KOPT-K1 (cell line): Measurements from ENCODE around the gene ZNF283.

Source experiments
- H3K27ac ChIP-seq: fragments of 200-600 bp; sonication (generic); 2 replicates; pipeline ENCODE4 v1.5.1; 2016; ENCODE audit warnings: antibody characterized with exemption, mild to moderate bottlenecking, low read depth, low read length; ENCODE audit not compliant: poor library complexity, severe bottlenecking
- H3K36me3 ChIP-seq: fragments of 200-600 bp; sonication (generic); 2 replicates; pipeline ENCODE4 v1.5.1; 2017; ENCODE audit warnings: antibody characterized with exemption, mild to moderate bottlenecking, low read length, moderate library complexity; ENCODE audit not compliant: insufficient read depth
- H3K9me3 ChIP-seq: fragments of 200-600 bp; sonication (generic); 2 replicates; pipeline ENCODE4 v1.5.1; 2017; ENCODE audit warnings: antibody characterized with exemption, low read length, mild to moderate bottlenecking; ENCODE audit not compliant: insufficient read depth, poor library complexity, severe bottlenecking

Gene ZNF283

DNA sequence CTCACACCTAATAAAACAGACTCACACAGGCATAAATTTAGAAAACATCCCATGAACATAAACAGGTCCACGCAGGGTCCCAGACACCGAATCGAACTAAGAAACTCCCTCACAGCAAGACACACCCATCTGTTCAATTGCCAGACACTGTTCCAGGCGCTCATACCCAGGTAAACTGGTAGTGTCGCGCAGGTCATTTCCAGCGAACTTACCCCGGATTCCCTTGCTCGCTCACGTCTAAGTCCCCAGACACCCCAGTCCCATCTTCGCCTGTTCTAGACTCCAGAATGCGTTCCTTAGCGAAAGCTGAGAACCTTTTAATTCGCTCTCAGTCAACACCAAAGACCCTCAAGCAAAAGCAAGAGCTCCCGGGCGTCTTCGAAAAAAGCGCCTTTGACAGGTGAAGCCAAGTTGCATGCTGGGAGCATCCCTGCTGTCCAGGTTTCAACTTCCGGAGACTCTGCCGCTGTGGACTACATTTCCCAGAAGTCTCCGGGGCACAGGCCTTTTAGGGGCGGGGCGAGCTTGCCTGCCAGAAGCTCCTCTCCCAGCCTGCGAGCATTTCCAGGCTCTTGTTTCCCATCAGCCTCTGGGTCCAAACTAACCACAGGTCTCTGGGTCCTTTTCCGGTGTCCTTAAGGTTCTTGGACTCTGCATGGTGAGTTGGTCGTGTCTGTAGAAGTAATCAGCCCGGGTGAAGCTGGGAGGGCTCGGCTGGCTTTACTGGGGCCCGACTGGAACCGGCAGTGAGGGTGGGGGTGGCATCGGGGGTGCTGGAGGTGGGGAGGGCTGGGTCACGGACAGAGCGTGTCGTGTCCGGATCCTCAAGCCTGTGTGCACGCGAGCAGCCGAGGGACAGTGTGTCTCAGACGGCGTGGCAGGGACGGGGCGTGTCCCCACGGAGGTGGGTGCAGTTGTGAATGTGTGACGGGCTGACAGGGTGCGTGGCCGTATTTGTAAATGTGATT lies at the start of gene ZNF283:
ZNF283 (plus strand) TSS at position 535 of the 968 bp plus-strand sequence. CDS start 6,184 bp downstream, outside the sequence.
- Histone ChIP-seq H3K36me3 (peaks cover 7% of the 10 kb centered on the region; the same call in 1 of the 2 replicates), H3K27ac (peak within 1 kb of the TSS; percentile 48), H3K9me3 (no peaks in the 10 kb centered on the region)

- peak overlapping the region; percentile 90 for H3K27ac ChIP-seq
- H3K9me3 ChIP-seq = no peaks in the 10 kb centered on the region
Observed at GRCh38 chr19:43778651-43779050, 48.5 kb upstream of the ZNF283 start.

DNA sequence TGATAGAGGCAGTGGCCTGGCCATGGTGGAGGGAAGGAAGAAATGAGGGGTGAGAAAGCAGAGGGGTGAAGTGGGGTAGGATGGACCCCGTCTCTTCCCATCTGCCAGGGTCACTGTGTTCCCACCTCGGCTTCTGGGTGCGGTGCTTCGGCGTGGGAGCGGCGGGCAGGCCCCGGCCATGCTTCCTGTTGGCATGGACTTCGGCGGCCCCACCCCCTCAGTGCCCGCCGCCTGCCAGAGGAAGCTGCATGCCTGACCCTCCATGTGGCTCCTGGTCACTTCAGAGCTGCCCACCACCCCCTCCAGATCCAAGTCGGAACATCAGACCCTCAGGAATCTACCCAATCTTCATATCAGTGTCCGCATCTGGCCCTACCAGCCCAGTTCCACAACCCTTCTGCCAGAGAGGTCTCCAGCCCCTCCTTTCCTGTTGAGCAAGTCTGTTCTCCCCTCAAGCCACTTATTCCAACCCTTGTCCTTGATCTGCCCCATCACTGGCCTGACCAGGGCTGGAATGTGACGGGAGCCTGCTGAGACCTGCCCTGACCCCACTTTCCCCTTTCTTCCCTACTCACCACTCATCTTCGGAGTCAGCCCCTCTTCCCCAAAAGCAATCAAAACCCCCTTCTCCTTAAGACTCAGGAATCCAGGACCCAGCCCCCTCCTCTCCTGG lies 47.8 kb upstream of the ZNF283 start:
- Histone ChIP-seq H3K27ac (peak overlapping the region; percentile 90), H3K36me3 (no peaks in the 10 kb centered on the region)

More at GRCh38 chr19:43778651-43779050, 48.5 kb upstream of the ZNF283 start:
- peaks cover 5% of the 10 kb centered on the region for H3K36me3 ChIP-seq

DNA sequence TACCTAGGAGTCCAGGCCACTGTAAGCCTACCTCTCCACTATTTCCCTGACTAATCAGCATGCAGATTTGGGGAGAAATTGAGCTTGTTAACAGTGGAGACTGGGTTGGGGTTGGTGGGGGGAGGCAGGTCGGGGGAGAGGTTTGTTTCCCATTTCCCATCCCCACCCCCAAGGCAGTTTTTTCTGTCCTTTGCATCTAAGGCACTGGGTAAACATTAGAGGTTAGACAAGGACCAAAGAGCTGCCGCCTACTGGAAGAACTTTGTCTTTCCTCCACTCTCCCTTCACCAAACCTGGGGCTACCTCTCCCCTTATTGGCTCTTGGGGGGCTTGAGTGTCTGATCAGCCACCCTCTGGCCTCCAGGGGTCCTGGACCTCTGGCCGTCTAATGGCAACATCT lies 47.3 kb upstream of the ZNF283 start:
- H3K9me3 ChIP-seq = no peaks in the 10 kb centered on the region
- H3K36me3 ChIP-seq = no peaks in the 10 kb centered on the region
- peak overlapping the region; percentile 90 for H3K27ac ChIP-seq

More for the DNA sequence above, 47.8 kb upstream of the ZNF283 start:
- H3K9me3 ChIP-seq = no peaks in the 10 kb centered on the region

- no peaks in the 10 kb centered on the region for H3K36me3 ChIP-seq
- peak within 1 kb of the TSS; percentile 90 for H3K27ac ChIP-seq
- H3K9me3 ChIP-seq = no peaks in the 10 kb centered on the region
Observed at GRCh38 chr19:43780706-43781525, 46.2 kb upstream of the ZNF283 start, which contains the start of gene KCNN4. KCNN4 (minus strand) TSS chr19:43780973; CDS start chr19:43780861, 112 bp downstream.

DNA sequence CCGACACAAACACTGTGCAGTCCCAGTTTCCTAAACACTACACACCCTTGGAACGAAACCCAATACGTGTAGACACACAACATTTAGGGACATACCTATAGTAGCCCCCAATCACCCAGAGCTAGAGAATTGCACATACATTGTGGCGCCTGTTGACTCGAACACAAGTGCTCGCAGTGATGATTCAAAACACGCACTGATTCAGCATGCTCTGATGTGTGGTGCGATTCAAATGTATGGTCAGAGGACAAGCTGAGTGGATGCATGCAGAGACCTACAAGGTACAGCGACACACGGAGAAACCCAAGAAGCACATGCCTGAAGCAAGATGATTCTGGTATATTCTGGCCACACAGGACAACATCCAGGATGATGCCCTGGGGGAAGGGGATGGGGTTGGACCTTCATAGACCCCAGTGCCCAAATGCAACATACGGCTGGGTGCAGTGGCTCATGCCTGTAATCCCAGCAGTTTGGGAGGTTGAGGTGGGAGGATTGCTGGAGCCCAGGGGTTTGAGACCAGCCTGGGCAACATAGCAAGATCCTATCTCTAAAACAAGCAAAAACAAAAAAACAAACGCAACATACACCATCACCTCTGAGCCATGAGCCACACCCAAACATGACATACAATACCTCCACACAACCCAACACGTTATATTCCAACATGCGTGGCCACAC lies 45.4 kb upstream of the ZNF283 start:
- H3K27ac ChIP-seq = peak overlapping the region; percentile 2
- no peaks in the 10 kb centered on the region for H3K36me3 ChIP-seq
- H3K9me3 ChIP-seq = no peaks in the 10 kb centered on the region

DNA sequence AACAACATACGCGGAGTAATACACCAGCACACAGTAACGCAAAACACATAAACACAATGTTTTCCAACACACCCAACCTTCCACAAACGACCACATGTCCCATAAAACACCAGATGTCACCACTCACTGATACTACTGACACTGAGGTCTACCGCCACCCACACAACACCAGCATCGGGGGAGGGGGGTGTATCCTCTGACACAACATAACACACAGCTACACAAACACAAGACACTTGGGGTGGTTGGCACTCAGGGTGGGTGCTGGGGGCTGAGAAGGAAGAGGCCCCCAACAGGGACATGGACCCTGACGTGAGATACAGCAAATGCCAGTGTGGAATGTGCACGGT lies 44.8 kb upstream of the ZNF283 start:
- no peaks in the 10 kb centered on the region for H3K36me3 ChIP-seq

DNA sequence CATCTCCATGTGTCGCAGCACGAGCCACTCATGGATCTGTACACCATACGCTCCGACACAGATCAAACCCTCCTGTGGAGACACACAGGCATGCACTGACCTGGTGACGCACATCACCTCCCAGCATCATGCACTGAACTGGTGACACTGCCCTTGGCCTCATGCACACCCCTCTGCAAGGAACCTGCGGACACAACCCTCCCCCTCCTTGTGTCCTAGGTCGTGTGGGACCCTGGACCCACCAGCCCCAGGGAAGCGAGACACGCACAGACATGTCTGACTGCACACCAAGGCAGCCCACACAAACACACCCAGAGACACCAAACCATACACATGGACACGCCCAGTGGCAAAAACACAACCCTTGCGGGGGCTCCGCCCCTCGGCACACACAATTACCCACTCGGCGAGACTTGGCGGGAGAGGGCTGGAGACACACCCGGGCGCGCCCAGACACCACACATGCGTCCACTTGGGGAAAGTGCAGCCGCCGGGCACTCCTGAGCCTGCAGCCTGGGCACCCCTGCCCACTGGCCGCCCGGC lies 44.4 kb upstream of the ZNF283 start:
- Histone ChIP-seq H3K27ac (peak overlapping the region; percentile 2), H3K9me3 (no peaks in the 10 kb centered on the region), H3K36me3 (no peaks in the 10 kb centered on the region)

More for the DNA sequence above, 44.8 kb upstream of the ZNF283 start:
- Histone ChIP-seq H3K27ac (peak overlapping the region; percentile 2), H3K9me3 (no peaks in the 10 kb centered on the region)

DNA sequence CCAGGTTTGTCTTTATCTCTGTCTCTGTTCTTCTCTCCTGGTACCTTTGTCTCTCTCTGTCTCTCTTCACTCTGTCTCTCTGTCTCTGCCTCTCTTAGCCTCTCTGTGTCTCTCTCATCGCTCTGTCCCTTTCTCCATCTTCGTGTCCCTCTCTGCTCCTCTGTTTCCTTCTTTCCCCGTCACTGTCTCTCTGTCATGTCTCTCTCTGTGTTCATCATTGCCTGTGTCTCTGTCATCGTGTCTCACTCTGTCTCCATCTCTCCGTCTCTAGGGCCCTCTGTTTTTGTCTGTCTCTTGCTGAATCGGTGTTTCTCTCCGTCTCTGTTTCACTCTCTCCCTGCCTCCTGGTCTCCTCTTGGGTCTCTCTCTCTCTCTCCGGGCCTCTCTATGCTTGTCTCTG lies 43.5 kb upstream of the ZNF283 start:
- H3K9me3 ChIP-seq = no peaks in the 10 kb centered on the region
- peak overlapping the region; percentile 94 for H3K27ac ChIP-seq
- H3K36me3 ChIP-seq = no peaks in the 10 kb centered on the region

DNA sequence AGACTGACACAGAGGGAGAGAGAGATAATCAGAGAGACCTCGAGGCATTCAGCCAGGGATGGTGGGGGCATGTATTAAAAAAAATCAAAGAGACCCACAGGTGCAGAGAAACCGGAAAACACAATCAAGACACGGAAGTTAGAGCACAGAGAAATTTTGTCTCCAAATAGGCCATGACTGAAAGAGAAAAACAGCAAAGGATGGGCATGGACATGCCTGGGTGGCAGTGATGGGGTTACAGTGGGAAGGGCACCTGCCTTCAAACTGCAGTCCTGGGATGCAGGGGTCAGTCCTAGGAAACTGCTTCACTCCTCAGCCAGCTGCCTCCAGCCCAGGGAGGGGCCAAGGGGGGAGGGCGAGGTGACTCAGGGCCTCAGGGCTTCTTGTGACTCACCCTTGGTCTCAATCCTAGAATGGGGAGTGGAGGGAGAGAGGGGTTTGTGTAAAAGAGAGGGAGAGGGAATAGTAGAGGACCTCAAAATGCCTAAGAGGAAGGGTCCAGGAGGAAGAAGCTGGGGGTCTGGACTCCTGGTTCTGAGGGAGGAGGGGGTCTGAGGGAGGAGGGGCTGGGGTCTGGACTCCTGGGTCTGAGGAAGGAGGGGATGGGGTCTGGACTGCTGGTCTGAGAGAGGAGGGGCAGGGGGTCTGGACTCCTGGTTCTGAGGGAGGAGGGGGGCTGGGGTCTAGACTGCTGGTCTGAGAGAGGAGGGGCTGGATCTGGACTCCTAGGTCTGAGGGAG lies 42.7 kb upstream of the ZNF283 start:
- no peaks in the 10 kb centered on the region for H3K36me3 ChIP-seq
- no peaks in the 10 kb centered on the region for H3K9me3 ChIP-seq
- H3K27ac ChIP-seq = peak overlapping the region; percentile 94

DNA sequence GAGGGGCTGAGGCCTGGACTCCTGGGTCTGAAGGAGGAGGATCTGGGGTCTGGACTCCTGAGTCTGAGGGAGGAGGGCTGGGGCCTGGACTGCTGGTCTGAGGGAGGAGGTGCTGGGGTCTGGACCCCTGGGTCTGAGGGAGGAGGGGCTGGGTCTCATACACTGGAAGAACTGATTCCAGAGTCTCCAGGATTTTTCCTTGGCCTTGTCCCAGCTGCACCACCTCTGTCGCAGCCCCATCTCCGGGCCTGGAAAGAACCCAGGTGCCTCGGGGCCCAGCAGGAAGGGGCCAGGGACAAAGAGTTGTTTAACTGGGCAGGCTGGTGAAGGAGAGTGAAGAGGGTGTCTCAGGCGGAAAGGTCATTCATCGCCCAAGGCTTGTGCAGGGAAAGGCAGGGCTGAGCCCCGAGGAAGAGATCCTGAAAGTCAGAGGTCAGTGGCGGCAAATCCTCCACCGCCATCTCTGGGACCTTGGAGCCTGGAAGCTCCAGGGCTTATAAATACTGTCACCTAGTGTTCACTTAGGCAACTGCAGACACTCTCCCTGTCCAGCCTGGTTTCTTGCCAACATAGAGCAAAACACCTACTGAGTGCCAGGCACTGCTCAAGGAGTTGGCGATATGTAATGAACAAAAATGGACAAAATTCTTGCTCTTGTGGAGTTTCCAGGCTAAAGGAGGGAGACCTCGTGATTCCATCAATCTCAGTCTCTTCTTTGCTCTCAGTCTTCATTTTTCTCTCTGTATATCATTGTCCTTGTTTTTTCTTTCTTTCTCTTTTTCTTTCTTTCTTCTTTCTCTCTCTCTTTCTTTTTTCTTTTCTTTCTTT lies 41.9 kb upstream of the ZNF283 start:
- H3K27ac ChIP-seq = peak overlapping the region; percentile 94
- H3K36me3 ChIP-seq = no peaks in the 10 kb centered on the region
- H3K9me3 ChIP-seq = no peaks in the 10 kb centered on the region

GRCh38 chr19:43786665-43787064 lies 40.5 kb upstream of the ZNF283 start:
- Histone ChIP-seq H3K9me3 (no peaks in the 10 kb centered on the region), H3K27ac (no peak overlapping the region), H3K36me3 (no peaks in the 10 kb centered on the region)

DNA sequence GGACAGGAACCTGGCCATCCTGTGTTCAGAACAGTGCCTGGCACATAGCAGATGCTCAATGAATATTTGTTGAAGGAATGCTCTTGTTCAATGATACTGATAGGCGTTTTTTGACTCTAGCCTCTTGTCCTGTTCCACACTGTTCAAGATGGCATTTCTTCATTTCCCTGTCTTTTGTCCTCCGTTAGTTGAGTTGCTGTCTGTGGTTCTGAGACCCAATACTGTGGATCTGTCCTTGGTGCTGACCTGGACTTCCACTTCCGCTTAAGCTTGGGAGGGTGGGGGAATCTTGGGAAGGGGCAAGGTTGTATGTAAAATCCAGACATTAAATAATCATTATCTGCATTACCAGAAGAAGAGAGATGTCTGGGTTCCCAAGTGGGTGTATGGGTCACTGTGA lies 38.1 kb upstream of the ZNF283 start:
- no peaks in the 10 kb centered on the region for H3K9me3 ChIP-seq
- H3K36me3 ChIP-seq = no peaks in the 10 kb centered on the region
- no peak overlapping the region for H3K27ac ChIP-seq
